NCI-H2029 treated with DMSO at 0.1 percent for 48 hours (cell line): ENCODE measurements around the gene PPFIA2.

Experiments used
- DNase-seq: peaks from one replicate; lab custom pipeline; 2025; lab: John Stamatoyannopoulos, UW

The PPFIA2 gene

GRCh38 chr12:81546811-81547210 lies 212.3 kb downstream of the PPFIA2 start:
- DNase-seq, result no peak

GRCh38 chr12:81543621-81544139 lies 215.5 kb downstream of the PPFIA2 start:
- no peak for DNase-seq

- no peak for DNase-seq
Observed at GRCh38 chr12:81542065-81543010, 216.8 kb downstream of the PPFIA2 start.

GRCh38 chr12:81541121-81541520 lies 218.0 kb downstream of the PPFIA2 start:
- DNase-seq, result no peak

- DNase-seq, result no peak
Observed at GRCh38 chr12:81539279-81539678, 219.9 kb downstream of the PPFIA2 start.

- no peak for DNase-seq
Observed at GRCh38 chr12:81533054-81533453, 226.1 kb downstream of the PPFIA2 start.

GRCh38 chr12:81530352-81530751 lies 228.8 kb downstream of the PPFIA2 start:
- no peak for DNase-seq

- peak; percentile 31 for DNase-seq
Observed at GRCh38 chr12:81520064-81520945, 238.8 kb downstream of the PPFIA2 start.

- no peak for DNase-seq
Observed at GRCh38 chr12:81518638-81519037, 240.5 kb downstream of the PPFIA2 start.

- DNase-seq, result no peak
Observed at GRCh38 chr12:81517296-81517695, 241.9 kb downstream of the PPFIA2 start.

GRCh38 chr12:81502912-81503695 lies 256.0 kb downstream of the PPFIA2 start:
- DNase-seq, result no peak

GRCh38 chr12:81500788-81501187 lies 258.4 kb downstream of the PPFIA2 start:
- DNase-seq, result no peak

- no peak for DNase-seq
Observed at GRCh38 chr12:81499809-81500208, 259.3 kb downstream of the PPFIA2 start.

GRCh38 chr12:81492131-81492720 lies 266.9 kb downstream of the PPFIA2 start:
- no peak for DNase-seq

- no peak for DNase-seq
Observed at GRCh38 chr12:81472934-81473333, 286.2 kb downstream of the PPFIA2 start.

- DNase-seq, result no peak
Observed at GRCh38 chr12:81470923-81471322, 288.2 kb downstream of the PPFIA2 start.

- DNase-seq, result no peak
Observed at GRCh38 chr12:81468206-81468605, 290.9 kb downstream of the PPFIA2 start.

- DNase-seq, result no peak
Observed at GRCh38 chr12:81465876-81466275, 293.3 kb downstream of the PPFIA2 start.

- DNase-seq, result no peak
Observed at GRCh38 chr12:81465191-81465590, 294.0 kb downstream of the PPFIA2 start.

GRCh38 chr12:81461163-81461562 lies 298.0 kb downstream of the PPFIA2 start:
- DNase-seq, result no peak
